HT-29 (cell line): Measurements from ENCODE around the gene RBMS1. TPM values are rescaled to one million over a fixed set of nuclear protein-coding genes. Genes with fewer than 3 reads are reported as not detected.

Source experiments
- DNase-seq: peaks from one replicate; pipeline ENCODE4 v3.0.0-alpha.2; 2015; ENCODE audit warnings: low spot score
- total RNA-seq: library from RNA; depleted of rRNA; stranded (reverse); fragments of >200 nt; shearing (Covaris generic); gene quantifications from 2 replicates; pipeline ENCODE4 v1.2.3, GENCODE V29; 2014

RBMS1 gene
- total RNA-seq, 1 experiment from 2014 or later, result 11.1 TPM

DNA sequence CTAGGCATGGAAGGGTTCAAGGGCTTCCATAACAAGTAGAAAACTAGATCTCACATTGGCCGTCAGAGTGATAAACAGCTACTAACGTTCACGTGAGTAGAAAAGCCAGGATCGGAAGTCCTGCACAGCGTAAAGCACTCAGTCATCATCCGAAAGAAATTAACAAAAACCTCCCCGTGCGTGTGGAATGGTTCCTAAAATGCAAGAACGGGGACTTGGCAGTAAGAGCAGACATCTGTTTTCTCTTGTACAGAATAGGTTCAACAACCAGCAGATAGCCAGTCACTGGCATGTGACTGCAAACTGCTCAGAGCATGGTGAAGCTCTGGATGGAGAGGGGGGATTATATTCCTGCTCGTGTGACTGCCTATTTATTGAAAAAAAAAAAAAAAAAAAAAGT, 186.6 kb downstream of the RBMS1 start:
- no peak for DNase-seq

DNA sequence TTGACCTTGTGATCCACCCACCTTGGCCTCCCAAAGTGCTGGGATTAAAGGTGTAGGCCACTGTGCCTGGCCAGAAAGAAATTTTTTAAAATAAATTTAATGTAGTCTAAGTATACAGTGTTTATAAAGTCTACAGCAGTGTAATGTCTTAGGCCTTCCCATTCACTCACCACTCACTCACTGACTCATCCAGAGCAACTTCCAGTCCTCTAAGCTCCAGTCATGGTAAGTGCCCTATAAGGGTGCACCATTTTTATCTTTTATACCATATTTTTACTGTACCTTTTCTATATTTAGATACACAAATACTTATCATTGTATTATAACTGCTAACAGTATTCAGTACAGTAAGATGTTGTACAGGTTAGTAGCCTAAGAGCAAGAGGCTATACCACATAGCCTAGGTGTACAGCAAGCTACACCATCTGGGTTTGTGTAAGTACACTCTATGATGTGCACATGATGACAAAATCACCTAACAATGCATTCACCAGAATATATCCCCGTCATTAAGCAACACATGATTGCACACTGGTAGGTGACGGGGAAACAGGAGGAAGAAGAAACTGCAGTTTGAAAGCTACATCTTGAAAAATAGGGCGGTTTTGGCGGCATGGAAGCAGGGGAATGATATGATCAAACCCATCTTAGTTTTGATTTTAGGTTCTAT, 188.4 kb downstream of the RBMS1 start:
- no peak for DNase-seq

DNA sequence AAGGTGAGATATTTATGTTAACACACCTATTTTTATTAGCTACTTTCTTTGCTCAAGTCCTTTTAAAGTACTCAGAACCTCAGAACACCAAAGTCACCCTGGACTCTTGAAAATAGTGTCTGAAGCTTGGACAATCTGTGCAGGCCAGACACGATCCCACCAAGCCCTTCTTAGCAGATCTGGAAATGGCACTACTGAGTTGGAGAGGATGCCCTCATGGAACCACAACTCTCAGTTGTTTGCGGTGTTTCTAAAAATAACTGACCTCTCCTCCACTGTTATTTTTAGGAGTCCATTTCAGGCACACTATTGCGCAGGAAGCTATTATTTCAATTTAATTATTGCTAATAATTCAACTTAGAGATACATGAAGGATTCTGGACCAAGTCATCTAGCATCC, 190.1 kb downstream of the RBMS1 start:
- no peak for DNase-seq

DNA sequence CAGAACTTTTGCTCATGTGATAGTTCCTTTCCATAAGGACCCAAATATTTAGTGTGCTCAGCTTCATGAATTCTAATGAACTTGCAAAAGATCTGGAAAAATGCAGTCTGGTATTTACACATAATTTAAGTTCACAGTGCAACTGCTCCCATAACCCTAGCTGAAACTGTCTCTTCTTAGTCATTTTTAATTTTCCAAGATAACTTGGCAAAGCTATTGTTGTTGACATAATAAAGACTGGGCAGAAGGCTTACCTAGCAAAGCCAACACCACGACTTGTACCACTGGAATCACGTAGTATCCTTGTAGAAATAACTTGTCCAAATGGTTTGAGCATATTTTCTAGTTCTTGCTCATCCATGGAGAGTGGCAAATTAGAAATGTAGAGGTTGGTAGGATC, 190.5 kb downstream of the RBMS1 start:
- DNase-seq, result no peak

DNA sequence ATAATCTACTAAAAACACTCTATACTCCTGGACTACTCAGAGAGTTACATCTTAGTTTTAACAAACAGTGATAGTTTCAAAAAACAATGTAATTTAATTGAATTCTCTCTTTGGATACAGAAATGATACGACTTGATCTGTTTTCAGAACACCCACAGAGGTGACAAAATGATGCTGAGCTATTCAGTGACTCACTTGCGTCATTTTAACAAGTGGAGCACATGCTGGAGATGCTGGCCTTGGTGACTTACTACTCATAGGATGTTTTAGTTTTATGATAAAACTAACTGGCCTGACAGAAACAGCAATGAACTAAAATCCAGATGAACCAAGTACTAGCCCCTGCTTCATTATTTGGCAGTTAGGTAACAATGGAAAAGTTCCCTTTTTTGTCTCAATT, 192.2 kb downstream of the RBMS1 start:
- no peak for DNase-seq

DNA sequence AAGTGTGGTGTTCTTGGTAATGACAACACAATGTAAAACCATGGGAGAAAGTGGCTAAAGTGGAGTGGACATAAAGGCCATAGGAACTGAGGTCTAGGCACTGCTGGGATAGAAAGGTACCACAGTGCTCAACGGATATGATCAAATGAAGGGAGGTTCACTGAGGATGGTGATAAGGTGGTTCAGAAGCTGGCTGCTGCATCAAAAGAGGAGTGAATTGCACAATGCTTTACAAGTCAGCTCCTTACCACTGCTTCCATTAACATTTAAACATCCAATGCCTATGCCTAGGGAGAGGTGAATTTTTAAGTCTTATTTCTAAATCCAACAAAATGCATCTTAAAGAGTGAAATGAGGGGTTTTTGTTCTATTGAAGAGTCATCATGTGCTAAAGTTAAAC, 193.4 kb downstream of the RBMS1 start:
- no peak for DNase-seq

DNA sequence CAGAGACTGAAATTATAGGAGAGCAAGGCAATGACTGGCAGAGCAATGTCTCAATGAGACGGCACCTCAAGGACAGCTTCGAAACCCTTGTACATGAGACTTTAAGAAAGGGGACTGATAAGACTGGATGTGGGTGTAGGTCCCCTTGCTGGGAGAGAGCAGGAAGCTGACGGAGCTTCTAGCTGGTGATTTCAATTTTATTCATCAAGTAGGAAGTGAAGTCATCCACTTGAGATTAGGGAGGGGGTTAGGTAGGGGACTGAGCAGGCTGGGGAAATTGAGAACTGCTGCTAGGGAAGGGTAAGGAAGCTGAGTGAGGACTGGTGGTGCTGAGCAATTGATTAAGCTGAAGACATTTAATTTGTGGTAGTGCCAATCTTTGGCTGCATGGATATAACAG, 194.1 kb downstream of the RBMS1 start:
- DNase-seq, result no peak

DNA sequence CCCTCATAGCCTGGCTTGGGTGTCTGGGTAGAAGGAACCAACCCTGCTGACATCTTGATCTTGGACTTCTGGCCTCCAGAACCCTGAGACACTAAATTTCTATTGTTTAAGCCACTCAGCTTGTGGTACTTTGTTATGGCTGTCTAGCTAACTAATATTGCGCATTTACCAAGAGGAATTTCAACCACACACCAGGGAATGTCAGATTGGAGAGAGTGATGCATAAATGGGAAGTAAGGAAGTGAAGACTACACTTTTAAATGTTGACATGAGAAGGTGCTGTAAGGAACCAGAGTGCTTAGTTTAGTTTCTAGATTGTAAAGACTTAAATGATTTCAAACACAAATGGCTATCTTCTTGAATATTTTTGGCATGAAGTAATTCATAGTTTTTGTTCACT, 194.6 kb downstream of the RBMS1 start:
- DNase-seq, result no peak

DNA sequence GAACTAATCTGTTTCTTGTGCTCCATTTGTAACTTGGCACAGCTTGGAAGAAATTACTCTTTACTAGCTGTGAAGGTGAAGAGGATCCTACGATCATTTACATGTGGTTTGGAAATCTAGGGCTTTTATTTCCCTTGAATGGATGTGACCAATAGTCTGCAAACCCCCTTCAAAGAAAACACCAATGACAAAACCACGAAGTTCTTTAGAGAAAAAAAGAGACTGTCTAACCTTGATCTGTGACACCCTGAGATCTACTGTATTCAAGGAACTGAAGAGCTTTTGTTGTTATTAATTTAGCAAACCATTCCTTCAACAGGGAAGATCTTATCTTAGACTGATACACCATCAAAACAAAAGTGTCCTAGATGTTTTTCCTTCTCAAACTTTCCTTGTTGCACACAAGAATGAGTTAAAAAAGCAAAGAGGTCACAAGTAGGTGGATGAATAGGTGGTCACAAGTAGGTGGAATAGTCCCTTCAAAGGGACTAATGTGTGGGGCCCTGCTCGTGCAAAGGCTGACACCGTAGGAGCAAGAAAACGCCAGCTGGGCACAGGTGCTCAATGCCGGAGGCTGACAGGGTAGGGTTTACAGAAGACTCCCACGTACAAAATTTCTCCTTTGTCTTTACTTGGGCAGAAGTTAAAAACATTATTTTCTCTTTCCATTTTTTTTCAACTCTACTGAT, 197.9 kb downstream of the RBMS1 start:
- DNase-seq, result no peak

DNA sequence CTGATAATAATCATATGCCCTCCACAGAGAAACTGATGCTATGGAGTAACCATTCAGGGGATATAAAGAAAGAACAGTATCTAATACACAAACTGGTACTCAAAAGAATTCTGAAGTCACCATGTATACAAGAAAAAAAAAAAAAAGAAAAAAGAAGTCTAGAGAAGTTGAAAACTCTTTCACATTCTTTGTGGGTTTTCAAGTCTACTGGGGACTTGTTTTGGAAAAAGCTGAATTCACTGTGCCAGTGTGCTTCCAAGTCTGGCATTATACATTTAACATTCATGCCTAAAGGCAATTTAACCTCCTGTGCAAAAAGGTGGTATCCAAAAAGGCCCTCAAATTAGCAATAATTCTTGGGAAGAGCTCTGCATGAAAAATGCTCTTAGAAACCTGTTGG, 198.7 kb downstream of the RBMS1 start:
- DNase-seq, result no peak

DNA sequence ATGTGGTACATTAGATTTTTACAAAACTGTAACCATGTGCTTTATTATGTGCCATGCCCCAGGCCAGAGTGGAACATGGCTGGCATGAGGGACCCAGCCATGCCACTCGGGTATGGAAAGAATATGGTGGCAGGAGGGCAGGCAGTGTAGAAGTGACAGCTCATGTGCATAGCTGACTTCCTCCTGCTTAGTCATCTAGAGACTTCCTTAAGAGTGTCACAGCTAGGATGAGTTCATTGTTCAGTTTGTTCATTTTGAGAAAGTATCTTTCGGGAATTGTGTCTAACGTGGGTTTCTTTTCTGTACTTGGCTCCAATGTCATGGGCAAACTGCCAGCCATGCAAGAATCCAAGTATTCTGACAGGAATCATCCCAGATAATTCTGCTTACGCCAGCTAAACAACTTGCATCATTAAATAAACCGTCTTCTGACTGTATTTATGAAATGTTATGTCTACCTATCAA, 199.2 kb downstream of the RBMS1 start:
- no peak for DNase-seq

DNA sequence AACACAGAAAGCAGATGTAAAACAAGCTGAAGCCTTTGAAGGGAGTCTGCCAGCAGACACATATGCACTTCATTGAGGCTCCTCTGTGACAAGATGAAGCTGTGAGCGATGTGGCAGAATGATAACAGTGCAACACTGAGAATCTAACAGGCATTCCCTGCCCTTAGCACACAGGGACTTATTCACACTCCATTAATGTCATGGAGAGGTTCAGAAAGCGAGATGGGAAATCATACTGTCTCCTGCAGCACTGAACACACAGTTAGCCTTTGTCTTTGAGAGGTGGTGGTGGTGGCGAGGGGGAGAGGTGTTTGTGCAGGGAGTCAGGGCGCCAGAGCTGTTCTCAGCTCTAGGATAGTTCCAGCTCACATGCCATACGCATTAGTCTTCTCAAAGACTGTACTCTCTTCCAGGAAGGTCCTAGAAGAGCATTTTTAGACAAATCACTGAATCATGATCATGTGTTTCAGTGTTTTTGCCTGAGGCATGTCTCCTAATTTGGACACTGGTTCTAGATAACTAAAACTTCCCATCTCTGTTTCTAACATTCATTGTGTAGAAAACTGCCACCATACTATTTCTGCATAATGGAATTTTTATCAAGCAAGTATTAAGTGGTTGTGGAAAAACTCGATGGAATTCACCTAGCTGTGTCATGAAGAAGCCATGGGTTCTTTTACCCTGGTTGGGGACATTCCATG, 200.1 kb downstream of the RBMS1 start:
- DNase-seq, result no peak

DNA sequence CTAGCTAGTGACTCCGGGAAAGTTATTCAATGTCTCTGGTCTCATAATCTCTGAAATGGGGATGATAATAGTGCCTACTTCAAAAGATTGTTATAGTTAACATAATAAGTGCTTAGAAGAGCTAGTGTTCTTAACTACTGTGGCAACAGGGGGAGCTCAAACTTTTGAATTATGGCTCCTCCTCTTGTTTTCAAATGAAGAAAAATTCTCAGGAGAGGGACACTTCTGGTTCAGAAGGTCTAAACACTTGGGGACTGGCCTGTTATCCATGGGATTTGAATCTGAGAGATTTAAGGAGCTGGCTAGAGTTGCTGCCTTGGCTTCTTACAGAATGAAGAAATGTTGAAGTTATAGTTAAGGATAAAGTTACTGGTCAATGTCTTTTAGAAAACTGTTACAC, 201.4 kb downstream of the RBMS1 start:
- no peak for DNase-seq

DNA sequence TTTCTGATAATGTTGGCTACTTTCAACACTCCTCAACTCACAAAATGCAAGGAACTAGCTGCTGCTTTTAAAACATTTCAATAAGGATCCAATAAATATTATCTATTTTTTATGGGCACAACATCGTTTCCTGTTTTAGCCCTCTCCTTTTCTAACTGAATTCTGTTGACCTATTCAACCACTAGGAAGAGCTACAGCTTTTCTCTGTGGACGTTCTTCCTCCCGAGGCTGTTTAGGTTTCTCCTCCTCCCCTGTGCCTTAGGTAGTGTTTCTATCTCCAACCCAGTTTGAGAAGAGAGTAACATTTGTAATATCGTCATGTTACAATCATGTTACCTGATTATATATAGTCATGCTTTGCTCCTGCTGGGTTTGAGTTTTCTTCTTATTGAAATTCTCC, 202.2 kb downstream of the RBMS1 start:
- DNase-seq, result no peak

DNA sequence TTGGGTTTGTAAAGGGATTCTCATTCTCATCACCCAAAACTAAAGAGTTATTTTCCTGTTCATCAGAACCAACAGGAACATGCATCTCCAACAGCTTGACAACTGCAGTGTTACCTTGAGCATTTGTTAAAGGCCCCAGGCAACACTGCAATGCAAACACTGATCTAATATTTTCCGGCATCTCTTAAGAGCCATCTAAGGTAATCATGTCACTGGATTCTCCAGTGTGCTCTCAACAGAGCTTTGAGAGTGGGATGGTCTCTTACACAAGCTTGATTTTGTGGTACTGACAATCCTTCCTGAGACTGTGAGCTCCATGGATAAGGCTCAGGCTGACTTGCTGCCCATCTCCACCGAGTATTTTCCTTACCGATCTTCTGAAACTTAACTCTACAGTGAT, 203.0 kb downstream of the RBMS1 start:
- no peak for DNase-seq

DNA sequence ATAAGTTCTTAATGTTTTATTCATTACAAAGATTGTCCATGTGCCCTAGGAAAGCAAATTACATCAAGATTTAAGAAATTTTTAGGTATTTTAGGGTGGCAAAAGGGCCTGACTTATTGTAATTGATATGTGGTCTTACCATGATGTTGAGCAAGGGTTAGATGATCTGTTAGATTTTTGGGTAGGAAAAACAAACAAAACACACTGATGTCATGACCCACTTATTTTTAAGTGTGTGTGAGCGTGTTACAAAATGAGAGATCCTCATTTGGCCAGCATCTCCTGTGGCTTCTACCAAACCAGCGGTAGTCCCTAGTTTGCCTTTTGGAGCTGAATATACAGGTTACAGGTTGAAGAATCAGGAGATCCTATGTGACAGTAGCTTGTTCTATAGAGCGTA, 203.8 kb downstream of the RBMS1 start:
- DNase-seq, result no peak

DNA sequence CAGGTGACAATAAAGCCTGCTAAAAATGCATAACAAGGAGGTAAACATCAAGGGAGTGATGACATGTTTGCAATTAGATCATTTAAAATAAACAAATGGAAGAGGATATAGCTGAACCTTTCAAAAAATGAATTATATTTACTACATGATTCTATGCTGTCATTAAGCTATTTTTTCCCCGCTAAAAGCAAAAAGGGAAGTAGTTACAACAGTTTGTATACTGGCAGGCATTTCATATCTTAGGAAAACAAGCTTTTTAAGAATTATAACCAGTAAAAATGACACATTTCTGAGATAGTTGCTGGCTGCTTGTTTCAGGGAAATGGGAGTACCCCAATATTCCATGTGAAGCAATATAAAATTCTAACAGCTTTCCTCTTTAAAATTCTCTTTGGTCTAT, 204.5 kb downstream of the RBMS1 start:
- no peak for DNase-seq

DNA sequence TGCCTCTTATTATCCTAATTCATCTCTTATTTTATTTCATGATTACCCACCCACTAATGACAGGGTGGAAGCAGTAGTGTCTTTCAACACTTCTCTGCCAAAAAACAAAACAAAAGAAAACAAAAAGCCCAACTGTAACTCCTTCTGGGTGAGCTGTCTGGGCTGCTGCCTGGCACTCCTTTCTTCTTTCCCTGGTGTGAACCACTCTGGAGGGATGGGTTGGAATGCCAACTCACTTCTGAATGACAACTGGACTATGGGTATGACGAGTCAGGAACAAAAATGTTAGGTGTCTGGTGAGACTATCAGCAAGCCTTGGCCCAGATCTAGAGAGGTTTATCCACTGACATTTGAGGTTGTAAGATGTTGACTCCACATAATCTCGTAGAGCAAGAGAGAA, 205.3 kb downstream of the RBMS1 start:
- no peak for DNase-seq

DNA sequence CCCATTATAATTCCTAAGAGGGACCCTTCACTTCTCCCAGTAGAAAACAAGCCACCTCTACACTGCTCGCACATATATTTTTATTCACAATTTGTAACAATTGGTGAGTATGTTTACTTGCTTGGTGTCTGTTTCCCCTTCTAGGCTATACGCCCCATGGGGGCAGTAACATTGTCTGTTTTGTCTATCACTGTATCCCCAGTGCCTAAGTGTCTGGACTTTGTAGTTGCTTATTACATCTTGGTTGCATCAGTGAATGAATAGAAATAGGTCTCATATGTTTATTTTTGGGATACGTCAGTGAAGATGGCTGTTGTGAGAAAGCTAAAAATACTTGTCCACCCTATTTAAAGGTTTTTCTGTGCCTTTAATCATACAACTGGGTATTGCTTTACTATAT, 206.1 kb downstream of the RBMS1 start:
- no peak for DNase-seq

DNA sequence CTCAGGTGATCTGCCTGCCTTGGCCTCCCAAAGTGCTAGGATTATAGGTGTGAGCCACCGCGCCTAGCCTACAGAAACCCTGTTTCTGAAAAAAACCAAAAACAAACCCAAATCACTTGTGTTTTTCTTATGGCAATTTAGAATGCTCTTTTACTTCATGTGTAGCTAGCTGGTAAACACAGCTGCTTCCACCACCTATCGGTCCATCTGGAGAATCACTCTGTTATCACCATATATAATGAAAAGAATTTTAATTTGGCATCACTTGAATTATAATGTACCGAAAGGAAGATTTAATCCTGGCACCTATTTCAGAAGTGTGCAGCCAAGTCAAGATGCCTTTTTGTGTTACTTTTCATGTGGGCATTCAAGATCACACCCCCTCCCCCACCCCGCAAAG, 207.1 kb downstream of the RBMS1 start:
- no peak for DNase-seq

DNA sequence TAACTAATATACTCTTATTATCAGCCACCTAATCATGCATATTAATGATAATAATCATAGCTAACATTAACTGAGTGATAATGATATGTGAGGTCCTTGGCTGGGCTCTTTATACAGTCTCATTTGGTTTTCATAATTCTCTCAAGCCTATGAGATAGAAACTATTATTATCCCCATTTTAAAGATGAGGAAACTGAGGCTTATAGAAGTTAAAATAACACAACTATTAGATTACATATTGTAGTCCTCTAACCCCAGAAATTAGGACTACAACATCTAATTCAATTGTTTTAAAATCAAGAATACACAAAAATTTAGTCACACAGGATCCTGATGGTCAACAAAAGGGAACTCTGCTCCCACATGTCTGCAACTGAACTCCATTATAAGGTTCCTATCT, 209.9 kb downstream of the RBMS1 start:
- DNase-seq, result no peak

DNA sequence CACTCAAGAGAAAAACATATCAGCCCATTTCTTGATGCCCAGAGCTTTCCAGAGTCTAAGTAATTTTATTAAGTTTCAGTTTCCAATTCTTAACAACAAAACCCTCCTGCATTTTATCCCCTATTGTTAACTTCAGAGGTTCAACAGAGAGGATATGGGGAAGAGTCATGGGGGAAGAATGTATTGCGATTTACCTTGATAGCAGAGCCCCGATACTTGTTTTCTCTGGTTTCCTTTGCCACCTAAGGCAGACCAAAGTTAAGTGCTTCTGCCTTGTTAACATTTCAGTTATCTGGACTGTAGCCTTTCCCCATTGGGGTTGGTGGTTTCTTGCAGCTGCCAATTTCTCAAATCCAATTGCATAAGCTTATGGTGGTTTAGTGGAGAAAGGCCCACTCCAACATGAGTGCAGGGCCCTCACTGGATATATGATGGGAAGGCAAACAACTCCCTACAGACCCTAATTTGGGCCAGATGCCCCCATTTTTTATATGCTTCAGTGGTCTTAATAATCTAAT, 211.5 kb downstream of the RBMS1 start:
- no peak for DNase-seq

DNA sequence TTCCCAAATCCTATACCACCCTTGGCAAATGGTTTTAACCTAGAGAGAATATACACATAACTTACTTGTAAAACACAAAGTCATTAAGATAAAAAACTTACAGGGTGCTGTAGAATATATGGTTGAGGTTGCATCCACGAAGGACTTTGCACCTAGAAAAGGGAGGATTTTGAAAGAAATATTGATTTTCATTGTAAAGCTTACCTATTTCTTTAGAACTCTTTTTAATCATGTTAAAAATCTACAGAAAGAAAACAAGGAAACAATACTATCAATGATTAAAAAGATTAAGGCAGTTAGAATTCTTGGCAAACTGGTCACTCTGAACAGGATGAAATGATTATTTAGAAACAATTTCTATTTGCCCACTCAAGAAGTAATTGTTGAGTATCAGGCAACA, 212.4 kb downstream of the RBMS1 start:
- peak; percentile 56 for DNase-seq
